IMR-90 (cell line): Measurements from ENCODE around the gene ZNF385B. TPM values are rescaled to one million over a fixed set of nuclear protein-coding genes. Genes with fewer than 3 reads are reported as not detected.

Experiments used
- ATAC-seq: fragments of 200-7000 bp; cut with Tn5 transposase; 2 replicates; pipeline ENCODE4 v1.9.1; 2020; ENCODE audit warnings: low read depth, mild to moderate bottlenecking, moderate library complexity
- BruUV-seq: library from RNA; stranded (reverse); fragments of 400-500 nt; replicated peaks from 2 replicates; lab custom pipeline; 2021; lab: Mats Ljungman, UMichigan
- CTCF ChIA-PET: fragments of 300-600 bp; formaldehyde crosslinking; extraction: SDS; loops from one replicate; lab custom pipeline; 2021; ENCODE audit warnings: antibody characterized with exemption; lab: Yijun Ruan, JAX
- POLR2A ChIA-PET: fragments of 300-600 bp; sonication (Branson Sonifier 250); formaldehyde crosslinking; loops from one replicate; lab custom pipeline; 2022; ENCODE audit warnings: antibody characterized with exemption; ENCODE audit not compliant: unreplicated experiment; lab: Charles Lee
- DNase-seq: peaks from one replicate; pipeline ENCODE4 v3.0.0; 2013
- H2AFZ ChIP-seq: replicated peaks from 2 replicates; pipeline ENCODE3; 2013; ENCODE audit warnings: low read length, mild to moderate bottlenecking; ENCODE audit not compliant: poor library complexity
- H2AK5ac ChIP-seq: 2 replicates; pipeline ENCODE4 v1.6.1; 2013; ENCODE audit warnings: low read depth, low read length, inconsistent platforms
- H2AK9ac ChIP-seq: replicated peaks from 2 replicates; pipeline ENCODE3; 2013; ENCODE audit warnings: mild to moderate bottlenecking, low read depth, low read length, moderate library complexity; ENCODE audit not compliant: poor library complexity
- H2BK120ac ChIP-seq: 2 replicates; pipeline ENCODE4 v1.6.1; 2013; ENCODE audit warnings: low read depth, low read length, inconsistent platforms
- H2BK15ac ChIP-seq: 3 replicates; pipeline ENCODE4 v1.6.1; 2013; ENCODE audit warnings: low read depth, low read length, inconsistent platforms
- H2BK20ac ChIP-seq: 2 replicates; pipeline ENCODE4 v1.6.1; 2013; ENCODE audit warnings: low read depth, mild to moderate bottlenecking, inconsistent platforms, low read length, moderate library complexity
- H2BK5ac ChIP-seq: 2 replicates; pipeline ENCODE4 v1.6.1; 2013; ENCODE audit warnings: mild to moderate bottlenecking, low read depth, low read length, inconsistent platforms; ENCODE audit not compliant: poor library complexity, severe bottlenecking
- H3K14ac ChIP-seq: replicated peaks from 2 replicates; pipeline ENCODE4 v1.6.1; 2013; ENCODE audit warnings: low read depth, low read length, inconsistent platforms
- H3K18ac ChIP-seq: 2 replicates; pipeline ENCODE4 v1.6.1; 2013; ENCODE audit warnings: low read depth, low read length, control low read depth
- H3K23ac ChIP-seq: 2 replicates; pipeline ENCODE4 v1.6.1; 2013; ENCODE audit warnings: low read depth, low read length, inconsistent platforms
- H3K27ac ChIP-seq: 2 replicates; pipeline ENCODE4 v1.5.1; 2013; ENCODE audit warnings: mild to moderate bottlenecking, control low read depth, low read length; ENCODE audit not compliant: insufficient read depth
- H3K27me3 ChIP-seq: 2 replicates; pipeline ENCODE4 v1.6.1; 2013; ENCODE audit warnings: low read length; ENCODE audit not compliant: control insufficient read depth, insufficient read depth
- H3K36me3 ChIP-seq: 2 replicates; pipeline ENCODE4 v1.6.1; 2013; ENCODE audit warnings: low read length, mixed read lengths; ENCODE audit not compliant: control insufficient read depth, insufficient read depth
- H3K4ac ChIP-seq: 2 replicates; pipeline ENCODE4 v1.6.1; 2013; ENCODE audit warnings: low read depth, low read length, inconsistent platforms
- H3K4me1 ChIP-seq: 2 replicates; pipeline ENCODE4 v1.6.1; 2013; ENCODE audit warnings: low read length, mixed read lengths; ENCODE audit not compliant: control insufficient read depth, insufficient read depth
- H3K4me2 ChIP-seq: 2 replicates; pipeline ENCODE4 v1.6.1; 2013; ENCODE audit warnings: low read depth, mild to moderate bottlenecking, control low read depth, low read length, moderate library complexity
- H3K4me3 ChIP-seq: 2 replicates; pipeline ENCODE4 v1.5.1; 2013; ENCODE audit warnings: low read depth, mild to moderate bottlenecking, control low read depth, low read length, moderate library complexity; ENCODE audit not compliant: insufficient read depth
- H3K56ac ChIP-seq: 2 replicates; pipeline ENCODE4 v1.6.1; 2013; ENCODE audit warnings: low read length, inconsistent platforms; ENCODE audit not compliant: insufficient read depth; ENCODE audit errors: extremely low read depth
- H3K79me1 ChIP-seq, 2 experiments: 2 replicates each; pipeline ENCODE4 v1.6.1; 2013; ENCODE audit warnings: low read length in 2 of 2, inconsistent platforms in 1 of 2, low read depth in 1 of 2
- H3K9ac ChIP-seq: 2 replicates; pipeline ENCODE4 v1.6.1; 2013; ENCODE audit warnings: low read depth, low read length, control low read depth
- H3K9me1 ChIP-seq: 2 replicates; pipeline ENCODE4 v1.6.1; 2013; ENCODE audit warnings: low read length, inconsistent platforms; ENCODE audit not compliant: insufficient read depth
- H3K9me3 ChIP-seq: 2 replicates; pipeline ENCODE4 v1.6.1; 2013; ENCODE audit warnings: low read length; ENCODE audit not compliant: control insufficient read depth, insufficient read depth
- H4K20me1 ChIP-seq: 2 replicates; pipeline ENCODE4 v1.6.1; 2013; ENCODE audit warnings: low read length, inconsistent platforms; ENCODE audit not compliant: insufficient read depth
- H4K5ac ChIP-seq: 2 replicates; pipeline ENCODE4 v1.6.1; 2013; ENCODE audit warnings: mild to moderate bottlenecking, low read depth, low read length, control low read depth
- H4K8ac ChIP-seq, 2 experiments: 2 replicates each; pipeline ENCODE4 v1.6.1; 2013; ENCODE audit warnings: low read depth in 2 of 2, low read length in 2 of 2, control low read depth in 1 of 2, inconsistent platforms in 1 of 2
- H4K91ac ChIP-seq: 2 replicates; pipeline ENCODE4 v1.6.1; 2013; ENCODE audit warnings: low read depth, low read length, inconsistent platforms; ENCODE audit not compliant: insufficient read depth
- BHLHE40 ChIP-seq: fragments of 150-350 bp; IDR thresholded peaks from 2 replicates; pipeline ENCODE4 v1.6.1; 2016; ENCODE audit warnings: mild to moderate bottlenecking, low read depth, low read length
- CEBPB ChIP-seq: IDR thresholded peaks from 2 replicates; pipeline ENCODE4 v1.6.1; 2012; ENCODE audit warnings: low read depth, low read length, improper control_type of control experiment
- CHD1 ChIP-seq: IDR thresholded peaks from 2 replicates; pipeline ENCODE4 v1.6.1; 2012; ENCODE audit warnings: low read depth, low read length, improper control_type of control experiment
- FOS ChIP-seq: fragments of 150-350 bp; IDR thresholded peaks from 2 replicates; pipeline ENCODE4 v1.6.1; 2016; ENCODE audit warnings: low read depth, low read length
- MAFK ChIP-seq: IDR thresholded peaks from 2 replicates; pipeline ENCODE4 v1.6.1; 2012; ENCODE audit warnings: low read depth, low read length, improper control_type of control experiment
- MAZ ChIP-seq: IDR thresholded peaks from 2 replicates; pipeline ENCODE4 v1.6.1; 2012; ENCODE audit warnings: low read depth, mild to moderate bottlenecking, low read length, improper control_type of control experiment, moderate library complexity, borderline replicate concordance
- MXI1 ChIP-seq: IDR thresholded peaks from 2 replicates; pipeline ENCODE4 v1.6.1; 2012; ENCODE audit warnings: low read depth, mild to moderate bottlenecking, low read length, moderate library complexity, borderline replicate concordance
- NFE2L2 ChIP-seq: fragments of 150-350 bp; IDR thresholded peaks from 2 replicates; pipeline ENCODE4 v1.6.1; 2016; ENCODE audit warnings: low read depth, mild to moderate bottlenecking, low read length
- POLR2A ChIP-seq: IDR thresholded peaks from 2 replicates; pipeline ENCODE4 v1.6.1; 2012; ENCODE audit warnings: mild to moderate bottlenecking, low read depth, low read length
- RAD21 ChIP-seq: IDR thresholded peaks from 2 replicates; pipeline ENCODE4 v1.6.1; 2012; ENCODE audit warnings: low read length, improper control_type of control experiment
- RCOR1 ChIP-seq: IDR thresholded peaks from 2 replicates; pipeline ENCODE4 v1.6.1; 2012; ENCODE audit warnings: mild to moderate bottlenecking, low read length, improper control_type of control experiment; ENCODE audit not compliant: insufficient replicate concordance
- RFX5 ChIP-seq: IDR thresholded peaks from 2 replicates; pipeline ENCODE4 v1.8.0; 2012; ENCODE audit warnings: low read depth, mild to moderate bottlenecking, low read length, moderate library complexity
- SMC3 ChIP-seq: fragments of 150-350 bp; IDR thresholded peaks from 2 replicates; pipeline ENCODE4 v1.6.1; 2016; ENCODE audit warnings: low read depth, mild to moderate bottlenecking, antibody characterized with exemption, low read length, moderate library complexity
- WGBS, 2 experiments: methylation state at CpG; one replicate each; pipeline versions ENCODE4 v1.1.5 to v1.1.7; 2013; ENCODE audit warnings: missing lambda C conversion rate in 2 of 2; ENCODE audit not compliant: insufficient read length in 1 of 2; ENCODE audit errors: extremely low coverage in 2 of 2; 5-methylcytosine and 5-hydroxymethylcytosine counted together
- dilution Hi-C: fragments of 300-500 bp; cut with HindIII; formaldehyde crosslinking; loops from one replicate; pipeline ENCODE4 v1.14.3; 2018; ENCODE audit warnings: low sequenced_read_pairs; ENCODE audit not compliant: unreplicated experiment
- in situ Hi-C: fragments of 300-500 bp; cut with MboI; formaldehyde crosslinking; loops from 3 replicates; pipeline ENCODE4 v1.14.3; 2019; ENCODE audit warnings: low sequenced_read_pairs, inconsistent platforms, mixed read lengths
- intact Hi-C: fragments of 100-400 bp; cut with micrococcal nuclease; formaldehyde crosslinking; loops from 2 replicates; pipeline ENCODE4 v1.10.0; 2022
- polyA plus RNA-seq, 3 experiments: library from polyadenylated mRNA; depleted of rRNA; stranded (reverse); fragments of >200 nt; gene quantifications; 2 replicates each; pipeline ENCODE4 v1.2.3, GENCODE V29; 2012; ENCODE audit warnings: low replicate concordance in 1 of 3
- total RNA-seq: library from RNA; depleted of rRNA; stranded (reverse); fragments of >200 nt; gene quantifications from 2 replicates; pipeline ENCODE4 v1.2.3, GENCODE V29; 2012
- TF ChIP-seq, protein P1 (sequence below): conservative IDR thresholded peaks from 2 replicates; pipeline ENCODE4 v1.5.1; 2012; ENCODE audit warnings: mild to moderate bottlenecking, low read depth, low read length, improper control_type of control experiment
- TF ChIP-seq, protein P2 (sequence below): fragments of 150-350 bp; IDR thresholded peaks from 2 replicates; pipeline ENCODE4 v1.6.1; 2017; ENCODE audit warnings: mild to moderate bottlenecking, antibody characterized with exemption, low read length, low read depth
- TF ChIP-seq, protein P3 (sequence below): fragments of 150-350 bp; IDR thresholded peaks from 2 replicates; pipeline ENCODE4 v1.6.1; 2016; ENCODE audit warnings: low read depth, mild to moderate bottlenecking, low read length, moderate library complexity, borderline replicate concordance

ZNF385B gene
- total and polyA plus RNA-seq, 2 of the 4 experiments (the other 2 are of a cell fraction), result not detected

DNA sequence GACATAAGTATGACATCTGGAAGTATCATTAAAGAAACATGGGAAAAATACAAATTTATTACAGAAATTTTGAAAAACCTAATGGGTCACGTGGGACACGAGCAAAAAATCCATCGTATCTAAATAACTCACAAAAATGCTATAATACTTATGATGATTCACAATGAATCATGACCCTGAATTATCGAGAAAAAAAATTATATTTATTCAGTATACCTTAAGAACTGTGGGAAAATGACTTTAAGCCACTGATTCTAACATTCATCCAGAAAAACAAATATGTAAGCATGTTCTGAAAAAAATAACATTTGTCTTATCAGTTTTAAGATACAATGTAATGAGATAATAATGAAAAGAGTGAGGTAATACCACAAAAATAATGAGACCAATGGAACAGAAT lies 51.8 kb downstream of the ZNF385B start:
- POLR2A ChIA-PET, result no interaction called here
- in situ Hi-C loops, result no loop called here

More for the DNA sequence above, 51.8 kb downstream of the ZNF385B start:
- Histone ChIP-seq H3K27ac (no peak overlapping the region), H4K91ac (no peak overlapping the region), H3K9ac (no peak overlapping the region), H2BK15ac (no peak overlapping the region), H2BK120ac (no peak overlapping the region), H3K14ac (no peak overlapping the region), H3K23ac (no peak overlapping the region), H2BK5ac (no peak overlapping the region), H3K79me1 (no peaks in the 10 kb centered on the region), H3K27me3 (no peaks in the 10 kb centered on the region), H3K4me1 (no peaks in the 10 kb centered on the region), H3K9me1 (no peaks in the 10 kb centered on the region), H3K4me2 (no peak overlapping the region), H3K18ac (no peak overlapping the region), H3K9me3 (no peaks in the 10 kb centered on the region), H4K5ac (no peak overlapping the region), H4K8ac (no peak overlapping the region), H3K4ac (no peak overlapping the region), H2AFZ (no peak overlapping the region), H2AK9ac (no peak overlapping the region), H2AK5ac (no peak overlapping the region), H3K56ac (no peak overlapping the region), H2BK20ac (no peak overlapping the region), H3K4me3 (no peak overlapping the region), H3K36me3 (no peaks in the 10 kb centered on the region), H4K20me1 (no peaks in the 10 kb centered on the region)
- intact Hi-C loops, result no loop called here
- no CpG with 5 or more reads among the region's 4 CpGs for WGBS, 2 experiments
- TF ChIP-seq CEBPB, result no peak
- no peak for TF ChIP-seq MXI1
- TF ChIP-seq RFX5, result no peak
- no peak for TF ChIP-seq FOS
- no peak for TF ChIP-seq POLR2A
- TF ChIP-seq, protein P1, sequence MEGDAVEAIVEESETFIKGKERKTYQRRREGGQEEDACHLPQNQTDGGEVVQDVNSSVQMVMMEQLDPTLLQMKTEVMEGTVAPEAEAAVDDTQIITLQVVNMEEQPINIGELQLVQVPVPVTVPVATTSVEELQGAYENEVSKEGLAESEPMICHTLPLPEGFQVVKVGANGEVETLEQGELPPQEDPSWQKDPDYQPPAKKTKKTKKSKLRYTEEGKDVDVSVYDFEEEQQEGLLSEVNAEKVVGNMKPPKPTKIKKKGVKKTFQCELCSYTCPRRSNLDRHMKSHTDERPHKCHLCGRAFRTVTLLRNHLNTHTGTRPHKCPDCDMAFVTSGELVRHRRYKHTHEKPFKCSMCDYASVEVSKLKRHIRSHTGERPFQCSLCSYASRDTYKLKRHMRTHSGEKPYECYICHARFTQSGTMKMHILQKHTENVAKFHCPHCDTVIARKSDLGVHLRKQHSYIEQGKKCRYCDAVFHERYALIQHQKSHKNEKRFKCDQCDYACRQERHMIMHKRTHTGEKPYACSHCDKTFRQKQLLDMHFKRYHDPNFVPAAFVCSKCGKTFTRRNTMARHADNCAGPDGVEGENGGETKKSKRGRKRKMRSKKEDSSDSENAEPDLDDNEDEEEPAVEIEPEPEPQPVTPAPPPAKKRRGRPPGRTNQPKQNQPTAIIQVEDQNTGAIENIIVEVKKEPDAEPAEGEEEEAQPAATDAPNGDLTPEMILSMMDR, result no peak
- no peak for TF ChIP-seq BHLHE40
- no peak for TF ChIP-seq SMC3
- no peak for TF ChIP-seq MAFK
- no peak for TF ChIP-seq NFE2L2
- TF ChIP-seq RAD21, result no peak
- TF ChIP-seq MAZ, result no peak
- no peak for TF ChIP-seq CHD1
- TF ChIP-seq, protein P2, sequence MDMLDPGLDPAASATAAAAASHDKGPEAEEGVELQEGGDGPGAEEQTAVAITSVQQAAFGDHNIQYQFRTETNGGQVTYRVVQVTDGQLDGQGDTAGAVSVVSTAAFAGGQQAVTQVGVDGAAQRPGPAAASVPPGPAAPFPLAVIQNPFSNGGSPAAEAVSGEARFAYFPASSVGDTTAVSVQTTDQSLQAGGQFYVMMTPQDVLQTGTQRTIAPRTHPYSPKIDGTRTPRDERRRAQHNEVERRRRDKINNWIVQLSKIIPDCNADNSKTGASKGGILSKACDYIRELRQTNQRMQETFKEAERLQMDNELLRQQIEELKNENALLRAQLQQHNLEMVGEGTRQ, result no peak
- TF ChIP-seq RCOR1, result no peak
- TF ChIP-seq, protein P3, sequence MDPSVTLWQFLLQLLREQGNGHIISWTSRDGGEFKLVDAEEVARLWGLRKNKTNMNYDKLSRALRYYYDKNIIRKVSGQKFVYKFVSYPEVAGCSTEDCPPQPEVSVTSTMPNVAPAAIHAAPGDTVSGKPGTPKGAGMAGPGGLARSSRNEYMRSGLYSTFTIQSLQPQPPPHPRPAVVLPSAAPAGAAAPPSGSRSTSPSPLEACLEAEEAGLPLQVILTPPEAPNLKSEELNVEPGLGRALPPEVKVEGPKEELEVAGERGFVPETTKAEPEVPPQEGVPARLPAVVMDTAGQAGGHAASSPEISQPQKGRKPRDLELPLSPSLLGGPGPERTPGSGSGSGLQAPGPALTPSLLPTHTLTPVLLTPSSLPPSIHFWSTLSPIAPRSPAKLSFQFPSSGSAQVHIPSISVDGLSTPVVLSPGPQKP, result no peak
- CTCF ChIA-PET, result no interaction called here
- BruUV-seq, result no TSS peak
- DNase-seq, result no peak
- dilution Hi-C loops, result no loop called here
- ATAC-seq, result no peak
